ENCODE measurements around the gene CRYGA.

- no peak for TF ChIP-seq POLR2AphosphoS5 (IDR thresholded peaks at IDR 0.05; ENCODE audit: low read depth, low read length)
- TF ChIP-seq POLR2A (IDR thresholded peaks at IDR 0.05; ENCODE audit: low read depth, low read length), result no peak
These were observed 20.1 kb upstream of the CRYGA start for GRCh38 chr2:208183526-208183925.
